Activated CD4-positive, alpha-beta T cell treated with anti-CD3 and anti-CD28 coated beads, Interleukin-2, amount 50 U/mL, for 24 hours (primary cell): ENCODE data around the gene ZNF492.

Experiments used
- DNase-seq, 2 donors: peaks; one replicate each; pipeline ENCODE4 v3.0.0-alpha.2; 2020; ENCODE audit warnings: low read depth in 1 of 2, low spot score in 1 of 2

Gene ZNF492

GRCh38 chr19:22633706-22634449 lies at the start of gene ZNF492:
ZNF492 (plus strand) TSS chr19:22634324; CDS start chr19:22653400, 19,076 bp downstream.
- DNase-seq, result peak; percentile 55 to 79

- DNase-seq, result no peak
Measured at GRCh38 chr19:22595422-22595821, 38.7 kb upstream of the ZNF492 start.

DNA sequence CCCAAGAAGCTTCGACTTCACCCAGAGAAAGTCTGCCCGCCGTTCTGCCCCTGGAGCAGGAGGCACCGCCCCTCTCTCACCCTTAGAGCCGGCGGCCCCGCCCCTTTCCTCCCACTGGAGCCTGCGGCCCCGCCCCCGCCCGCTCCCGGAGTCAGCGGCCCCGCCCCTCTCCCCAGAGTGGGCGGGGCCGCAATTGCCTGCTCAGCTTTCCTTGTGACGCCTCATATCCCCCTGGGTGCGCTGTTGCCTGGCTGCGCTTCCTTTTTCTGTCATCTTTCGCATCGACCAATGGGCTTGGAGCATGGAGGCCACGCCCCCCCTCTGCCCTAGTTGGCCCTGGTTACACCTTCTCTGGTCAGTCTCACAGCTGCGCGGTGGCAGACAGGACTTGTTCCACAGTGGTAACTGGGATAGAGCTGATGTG lies 38.2 kb upstream of the ZNF492 start:
- DNase-seq, result no peak

DNA sequence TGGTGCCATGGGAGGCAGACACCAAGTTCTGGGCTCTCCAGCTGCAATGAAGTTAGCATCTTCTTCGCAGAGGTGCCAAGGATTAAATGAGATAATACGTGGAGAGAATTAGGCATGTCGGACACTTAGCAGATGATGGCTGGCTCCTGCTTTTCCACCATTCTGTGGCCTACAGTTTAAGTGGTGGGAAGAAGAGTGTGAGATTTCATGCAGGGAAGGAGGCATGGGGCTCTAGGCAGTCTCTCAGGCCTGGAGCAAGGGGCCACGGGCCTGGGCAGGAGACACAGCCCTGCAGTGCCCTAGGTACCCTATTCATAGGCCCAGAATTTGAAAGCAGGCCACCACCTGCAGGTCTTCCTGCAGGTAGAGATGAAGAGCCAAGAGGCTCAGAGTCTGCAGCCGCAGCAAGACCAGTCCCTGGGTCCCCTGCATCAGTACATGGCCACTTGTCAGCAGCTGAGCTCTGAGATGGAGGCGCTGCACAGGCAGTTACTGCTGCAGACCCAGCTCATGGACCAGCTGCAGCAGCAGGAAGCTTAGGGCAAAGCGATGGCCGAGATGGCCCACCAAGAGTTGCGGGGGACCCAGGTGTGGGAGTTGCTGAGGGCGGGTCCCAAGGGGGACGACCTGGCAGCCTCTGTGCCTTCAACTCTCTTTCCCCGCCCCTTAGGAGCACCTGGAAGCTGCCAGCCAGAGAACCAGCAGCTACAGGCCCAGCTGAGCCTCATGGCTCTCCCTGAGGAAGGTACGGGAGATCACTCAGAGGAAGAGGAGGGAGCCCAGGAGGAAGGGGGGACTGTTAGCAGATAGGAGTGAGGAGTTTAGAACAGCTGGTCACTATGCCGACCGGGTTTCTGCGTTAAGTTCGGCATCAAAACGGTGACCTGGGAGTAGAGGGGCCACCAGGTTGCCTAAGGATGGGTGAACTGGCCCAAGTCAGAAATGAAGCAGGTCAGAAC lies 33.2 kb upstream of the ZNF492 start:
- DNase-seq, result no peak

DNA sequence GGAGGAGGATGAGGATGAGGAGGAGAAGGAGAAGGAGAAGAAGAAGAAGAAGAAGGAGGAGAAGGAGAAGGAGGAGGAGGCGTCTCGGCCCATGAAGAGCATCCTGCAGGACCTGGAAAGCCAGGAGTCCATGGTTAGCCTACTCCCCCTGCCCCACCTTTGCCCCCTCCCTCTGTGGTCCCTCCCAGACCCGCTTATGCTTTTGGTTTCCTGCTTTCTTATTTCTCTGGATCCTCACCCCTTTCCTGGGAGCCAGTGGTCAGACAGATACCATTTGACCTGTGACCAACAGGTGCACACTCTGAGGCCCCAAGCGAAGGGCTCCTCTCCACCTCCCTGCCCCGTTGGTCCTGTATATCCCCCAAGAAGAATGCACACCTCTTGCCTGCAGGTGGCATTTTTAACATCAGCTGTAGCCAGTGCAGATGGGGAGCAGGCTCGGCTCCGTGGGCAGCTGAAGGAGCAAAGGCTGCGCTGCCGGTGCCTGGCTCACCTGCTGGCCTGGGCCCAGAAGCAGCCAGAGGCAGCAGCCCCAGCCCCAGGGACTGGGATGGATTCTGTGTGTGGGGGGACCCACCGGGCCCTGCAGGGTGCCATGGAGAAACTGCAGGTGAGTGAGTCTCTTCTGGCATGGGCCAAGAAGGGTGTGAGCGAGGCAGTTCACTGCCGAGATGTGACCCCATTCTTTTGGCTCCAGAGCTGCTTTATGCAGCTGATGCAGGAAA lies 32.1 kb upstream of the ZNF492 start:
- no peak for DNase-seq

DNA sequence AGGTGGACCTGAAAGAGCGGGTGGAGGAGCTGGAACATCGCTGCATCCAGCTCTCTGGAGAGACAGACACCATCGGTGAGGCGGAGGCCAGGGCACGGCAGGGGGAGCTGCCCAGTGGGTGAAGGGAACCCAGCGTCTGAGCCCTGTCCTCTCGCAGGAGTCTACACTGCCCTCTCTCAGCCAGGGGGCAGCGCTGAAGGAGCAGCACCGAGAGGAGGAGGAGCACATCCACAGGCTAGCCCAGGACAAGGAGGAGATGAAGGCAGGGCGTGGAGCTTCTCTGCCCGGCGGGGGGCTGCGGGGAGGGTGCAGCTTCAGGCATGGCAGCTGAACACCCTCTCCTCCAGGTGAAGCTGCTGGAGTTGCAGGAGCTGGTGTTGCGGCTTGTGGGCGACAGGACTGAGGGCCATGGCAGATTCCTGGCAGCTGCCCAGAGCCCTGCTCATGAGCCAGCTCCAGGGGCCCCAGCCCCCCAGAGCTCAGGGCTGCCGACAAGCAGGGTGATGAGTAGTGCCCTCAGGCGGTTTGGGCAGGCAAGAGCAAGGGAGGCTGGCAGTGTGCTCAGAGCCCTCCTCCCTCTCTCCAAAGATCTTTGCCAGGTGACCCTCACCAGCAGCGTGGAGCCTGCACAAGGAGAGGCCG lies 31.4 kb upstream of the ZNF492 start:
- no peak for DNase-seq

GRCh38 chr19:22603518-22604440 lies 30.3 kb upstream of the ZNF492 start:
- DNase-seq, result no peak

GRCh38 chr19:22604571-22605274 lies 29.4 kb upstream of the ZNF492 start:
- DNase-seq, result no peak

DNA sequence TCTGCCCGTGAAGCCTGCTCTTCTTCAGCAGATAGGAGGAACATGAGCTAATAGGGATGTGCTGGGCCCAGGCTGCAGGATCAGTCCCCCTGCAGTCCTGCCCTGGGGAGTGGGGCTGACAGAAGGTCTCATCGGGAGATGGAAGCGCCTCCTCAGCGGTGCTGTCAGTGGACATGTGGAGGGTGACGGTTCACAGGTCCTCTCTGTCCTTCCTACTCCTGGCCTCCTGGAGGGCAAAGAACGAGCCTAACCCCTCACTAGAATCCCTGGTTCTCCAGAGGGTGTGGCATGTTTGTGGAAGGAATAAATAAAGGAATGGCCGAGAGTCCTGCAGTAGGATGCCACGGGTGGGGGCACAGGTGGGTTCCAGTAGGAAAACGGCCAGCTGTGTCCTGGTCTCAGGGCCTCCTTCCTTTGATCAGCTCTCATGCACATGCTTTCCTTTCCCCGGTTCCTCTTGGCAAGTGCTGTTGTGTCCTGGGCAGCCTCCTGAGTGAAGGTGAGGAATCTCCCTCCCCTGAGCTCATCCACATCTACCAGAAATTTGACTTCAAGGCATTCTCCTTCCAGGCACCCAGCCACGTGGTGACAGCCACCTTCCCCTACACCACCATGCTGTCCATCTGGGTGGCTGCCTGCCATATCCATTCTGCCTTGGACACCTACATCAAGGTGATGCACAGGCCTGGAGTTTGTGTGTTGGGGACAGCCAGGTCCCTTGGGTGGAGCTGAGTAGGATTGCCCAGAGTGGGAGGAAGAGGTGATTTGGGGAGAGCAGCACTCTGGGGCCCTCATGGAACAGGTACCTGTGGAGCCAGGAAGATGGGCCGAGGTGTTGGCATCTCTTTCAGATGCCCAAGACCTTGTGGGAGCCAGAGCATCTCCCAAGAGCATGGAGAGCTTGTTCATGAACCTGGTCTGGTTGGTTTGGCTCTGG lies 28.6 kb upstream of the ZNF492 start:
- DNase-seq, result no peak

GRCh38 chr19:22606212-22606553 lies 27.9 kb upstream of the ZNF492 start:
- no peak for DNase-seq

DNA sequence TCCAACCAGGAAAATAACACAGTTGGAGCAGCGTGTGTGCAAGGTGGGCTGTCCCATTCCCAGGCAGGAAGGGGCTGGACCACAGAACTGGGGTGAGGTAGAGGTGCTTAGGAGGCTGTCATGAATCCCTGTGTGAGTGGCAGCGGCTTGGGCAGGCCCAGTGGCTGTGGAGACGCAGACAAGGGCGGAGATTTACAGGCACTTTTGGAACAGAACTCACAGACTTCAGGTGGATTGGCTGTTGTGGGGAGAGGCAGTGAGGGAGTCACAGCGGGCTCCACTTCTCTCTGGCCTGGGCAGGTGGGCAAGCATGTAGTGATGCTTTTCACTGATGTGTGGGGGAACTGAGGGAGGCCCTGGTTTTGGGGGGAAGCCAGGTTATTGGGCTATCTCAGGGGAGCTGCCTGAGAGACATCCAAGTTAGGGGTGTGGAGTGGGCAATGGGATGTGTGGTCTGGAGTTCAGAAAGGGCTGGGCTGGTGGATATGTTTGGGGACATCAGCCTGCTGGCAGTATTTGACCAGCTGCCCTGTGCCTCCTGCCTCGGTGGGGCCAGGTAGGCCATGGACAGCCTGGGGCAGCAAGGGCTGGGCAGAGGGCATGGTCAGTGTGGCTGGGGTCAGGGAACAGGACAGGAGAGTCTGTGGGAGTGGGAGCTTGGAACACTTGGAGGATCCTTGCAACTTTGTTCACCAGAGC lies 27.0 kb upstream of the ZNF492 start:
- no peak for DNase-seq

- no peak for DNase-seq
Measured at GRCh38 chr19:22607653-22608430, 26.3 kb upstream of the ZNF492 start.

GRCh38 chr19:22608441-22608840 lies 25.7 kb upstream of the ZNF492 start:
- DNase-seq, result no peak

DNA sequence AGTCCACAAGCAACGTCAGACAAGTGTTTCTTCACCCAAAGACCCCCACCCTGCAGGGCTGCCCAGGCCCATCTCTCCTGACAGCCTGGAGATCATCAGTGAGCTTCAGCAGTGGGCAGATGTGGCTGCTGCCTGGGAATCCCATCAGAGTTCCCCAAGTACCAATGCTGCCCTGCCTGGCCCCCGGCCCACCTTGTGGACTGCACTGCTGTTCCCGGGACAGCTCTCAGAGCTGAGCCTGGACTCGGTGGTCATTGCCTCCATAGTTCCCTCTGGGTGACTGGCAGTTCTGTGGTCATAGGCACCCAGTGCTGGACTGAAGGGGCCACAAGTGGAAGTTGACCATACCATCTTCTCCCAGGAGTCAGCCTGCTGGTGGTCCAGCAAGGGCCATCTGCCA lies 24.5 kb upstream of the ZNF492 start:
- no peak for DNase-seq

GRCh38 chr19:22610121-22610520 lies 24.0 kb upstream of the ZNF492 start:
- no peak for DNase-seq

DNA sequence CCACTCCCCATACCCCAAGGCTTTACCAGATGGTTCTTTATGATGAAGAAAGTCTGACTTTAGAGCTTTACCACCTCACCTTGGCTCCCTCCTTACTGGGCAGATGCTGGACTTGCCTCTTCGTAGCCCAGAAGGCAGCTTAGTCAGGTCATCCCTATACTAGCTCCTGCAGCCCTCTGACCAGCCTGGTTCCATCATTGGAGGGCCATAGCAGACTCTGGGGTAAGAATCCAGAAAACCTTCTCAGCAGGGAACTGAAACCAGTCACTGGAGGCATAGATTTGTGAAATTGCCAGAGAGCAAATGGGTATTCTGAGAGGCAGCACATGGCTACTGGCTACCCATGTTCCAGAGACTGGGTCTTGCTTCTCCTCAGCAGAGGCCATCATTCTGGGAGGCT lies 21.8 kb upstream of the ZNF492 start:
- DNase-seq, result no peak

DNA sequence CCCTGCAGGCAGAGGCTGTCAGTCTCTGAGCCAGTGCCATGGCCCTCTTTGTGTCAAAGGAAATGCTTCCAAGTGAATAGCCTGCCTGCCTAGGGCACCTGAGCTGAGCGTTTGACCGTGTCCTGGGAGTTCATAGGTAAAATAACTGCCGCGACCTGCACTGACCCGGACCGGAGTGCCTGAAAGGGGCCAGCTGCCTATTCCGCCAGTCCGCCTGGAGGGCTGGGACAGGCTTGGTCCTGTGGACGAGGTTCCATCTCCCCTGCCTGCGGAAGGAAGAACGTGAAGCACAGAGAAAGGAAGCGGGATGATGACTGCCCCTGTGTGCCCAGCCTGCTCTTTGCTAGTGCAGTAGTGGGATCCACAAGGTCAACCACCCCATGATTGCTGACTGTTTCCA lies 17.5 kb upstream of the ZNF492 start:
- no peak for DNase-seq
